Glomerular endothelial cell (primary cell): Measurements from ENCODE around the gene GOLGA8S. TPM values are rescaled to one million over a fixed set of nuclear protein-coding genes. Genes with fewer than 3 reads are reported as not detected.
"Not testable (repeated sequence)": the region's sequence is repeated elsewhere in the genome, so short reads cannot be mapped to it uniquely, and the experiment has no call there.

ENCODE experiments used
- DNase-seq: peaks from one replicate; pipeline ENCODE4 v3.0.0-alpha.2; 2011; ENCODE audit warnings: low read depth, low spot score; ENCODE audit errors: extremely low read depth
- total RNA-seq: library from RNA; depleted of rRNA; stranded (reverse); fragments of >200 nt; gene quantifications from 2 replicates; pipeline ENCODE4 v1.2.3, GENCODE V29; 2015

Gene GOLGA8S, protein sequence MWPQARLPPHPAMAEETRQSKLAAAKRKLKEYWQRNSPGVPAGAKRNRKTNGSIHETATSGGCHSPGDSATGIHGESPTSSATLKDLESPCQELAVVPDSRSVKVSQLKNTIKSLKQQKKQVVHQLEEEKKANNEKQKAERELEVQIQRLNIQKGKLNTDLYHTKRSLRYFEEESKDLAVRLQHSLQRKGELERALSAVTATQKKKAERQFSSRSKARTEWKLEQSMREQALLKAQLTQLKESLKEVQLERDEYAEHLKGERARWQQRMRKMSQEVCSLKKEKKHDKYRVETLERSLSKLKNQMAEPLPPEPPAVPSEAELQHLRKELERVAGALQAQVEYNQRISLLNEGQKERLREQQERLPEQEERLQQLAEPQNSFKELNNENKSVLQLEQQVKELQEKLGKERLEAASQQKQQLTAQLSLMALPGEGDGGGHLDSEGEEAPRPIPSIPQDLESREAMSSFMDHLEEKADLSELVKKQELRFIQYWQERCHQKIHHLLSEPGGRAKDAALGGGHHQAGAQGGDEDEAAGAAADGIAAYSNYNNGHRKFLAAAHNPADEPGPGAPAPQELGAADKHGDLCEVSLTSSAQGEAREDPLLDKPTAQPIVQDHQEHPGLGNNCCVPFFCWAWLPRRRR
- total RNA-seq = 0.05 and 0.06 TPM in 2 replicates

DNA sequence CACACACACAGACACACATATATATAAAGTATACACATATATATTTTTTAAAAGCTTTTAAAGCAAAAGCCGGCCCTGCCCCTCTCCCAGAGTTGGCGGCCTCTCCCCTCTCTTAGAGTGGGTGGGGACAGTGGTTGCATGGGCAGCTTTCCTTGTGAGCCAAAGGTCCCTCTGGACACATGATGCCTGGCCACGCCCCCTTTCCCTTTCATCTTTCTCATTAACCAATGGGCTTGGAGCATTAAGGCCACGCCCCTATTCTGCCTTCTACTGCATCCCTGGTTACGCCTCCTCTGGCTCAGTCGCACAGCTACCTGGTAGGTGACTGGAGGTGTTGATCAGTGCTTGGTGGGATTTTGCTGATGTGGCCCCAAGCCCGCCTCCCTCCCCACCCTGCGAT lies at the start of gene GOLGA8S:
Gene GOLGA8S (plus strand): TSS at position 301 of the 400 bp plus-strand sequence. CDS start 62 bp downstream, at position 363.
- not testable (repeated sequence) for DNase-seq

DNA sequence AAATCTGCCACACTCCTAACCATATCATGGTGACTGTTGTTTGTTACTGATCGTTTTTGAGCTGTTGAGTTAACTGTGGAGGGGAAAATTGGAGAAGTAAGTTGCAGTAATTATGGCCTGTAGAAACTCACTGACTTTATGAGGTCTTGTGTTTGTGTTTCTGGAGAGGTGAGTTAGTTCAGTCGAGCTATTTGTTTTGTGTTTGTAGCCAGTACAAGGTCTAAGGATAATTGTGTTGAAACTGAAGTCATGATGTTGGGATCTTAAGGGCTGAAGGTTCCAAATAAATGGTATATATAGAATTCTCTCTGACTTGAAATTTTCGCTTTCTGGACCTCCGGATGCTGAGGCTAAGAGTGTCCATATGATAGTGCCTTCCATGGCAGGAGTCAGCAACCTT lies 49.7 kb upstream of the GOLGA8S start:
- not testable (repeated sequence) for DNase-seq

DNA sequence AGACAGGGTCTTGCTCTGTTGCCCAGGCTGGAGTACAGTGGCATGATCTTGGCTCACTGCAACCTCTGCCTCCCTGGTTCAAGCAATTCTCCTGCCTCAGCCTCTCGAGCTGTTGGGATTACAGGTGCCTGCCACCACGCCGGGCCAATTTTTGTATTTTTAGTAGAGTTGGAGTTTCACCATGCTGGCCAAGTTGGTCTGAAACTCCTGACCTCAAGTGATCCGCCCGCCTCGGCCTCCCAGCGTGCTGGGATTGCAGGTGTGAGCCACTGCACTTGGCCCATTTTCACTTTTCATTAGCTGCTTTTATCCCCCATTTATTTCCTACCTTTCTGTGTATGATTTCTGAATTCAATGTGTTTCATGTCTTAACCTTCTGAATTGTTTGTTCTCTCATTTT lies 48.6 kb upstream of the GOLGA8S start:
- not testable (repeated sequence) for DNase-seq

GRCh38 chr15:23311233-23311632 lies 43.3 kb upstream of the GOLGA8S start:
- DNase-seq = not testable (repeated sequence)

DNA sequence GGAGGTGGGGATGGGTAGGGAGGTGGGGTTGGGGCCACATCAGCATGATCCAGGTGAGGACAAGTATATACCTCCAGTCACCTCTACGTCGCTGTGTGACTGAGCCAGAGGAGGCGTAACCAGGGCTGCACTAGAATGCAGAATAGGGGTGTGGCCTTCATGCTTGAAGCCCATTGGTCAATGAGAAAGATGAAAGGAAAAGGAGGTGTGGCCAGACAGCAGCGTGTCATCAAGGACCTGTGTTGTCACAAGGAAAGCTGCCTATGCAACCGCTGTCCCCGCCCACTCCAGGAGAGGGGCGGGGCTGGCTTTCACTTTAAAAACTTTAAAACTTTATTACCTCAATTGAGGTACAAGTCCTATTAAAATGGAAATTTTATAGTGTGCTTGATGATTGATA lies 20.5 kb upstream of the GOLGA8S start, which contains the start of gene GOLGA6L26:
Gene GOLGA6L26 (minus strand): TSS at position 101 of the 400 bp plus-strand sequence. CDS start 61 bp downstream, at position 40.
- DNase-seq = not testable (repeated sequence)

- DNase-seq = not testable (repeated sequence)
These were observed 8.1 kb downstream of the GOLGA8S start for GRCh38 chr15:23362622-23363021.

DNA sequence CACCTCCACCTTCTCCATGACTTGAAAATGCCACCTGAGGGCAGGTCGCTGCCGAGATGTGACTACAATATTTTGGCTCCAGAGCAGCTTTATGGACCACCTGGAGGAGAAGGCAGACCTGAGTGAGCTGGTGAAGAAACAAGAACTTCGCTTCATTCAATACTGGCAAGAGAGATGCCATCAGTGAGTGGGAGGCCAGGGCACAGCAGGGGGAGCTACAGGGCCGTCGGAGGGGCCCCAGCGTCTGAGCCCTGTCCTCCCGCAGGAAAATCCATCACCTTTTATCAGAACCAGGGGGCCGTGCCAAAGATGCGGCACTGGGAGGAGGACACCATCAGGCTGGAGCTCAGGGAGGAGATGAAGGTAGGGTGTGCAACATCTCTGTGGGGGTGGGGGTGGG lies 9.7 kb downstream of the GOLGA8S start:
- DNase-seq = not testable (repeated sequence)

GRCh38 chr15:23370578-23370977 lies 16.0 kb downstream of the GOLGA8S start:
- DNase-seq = no peak

DNA sequence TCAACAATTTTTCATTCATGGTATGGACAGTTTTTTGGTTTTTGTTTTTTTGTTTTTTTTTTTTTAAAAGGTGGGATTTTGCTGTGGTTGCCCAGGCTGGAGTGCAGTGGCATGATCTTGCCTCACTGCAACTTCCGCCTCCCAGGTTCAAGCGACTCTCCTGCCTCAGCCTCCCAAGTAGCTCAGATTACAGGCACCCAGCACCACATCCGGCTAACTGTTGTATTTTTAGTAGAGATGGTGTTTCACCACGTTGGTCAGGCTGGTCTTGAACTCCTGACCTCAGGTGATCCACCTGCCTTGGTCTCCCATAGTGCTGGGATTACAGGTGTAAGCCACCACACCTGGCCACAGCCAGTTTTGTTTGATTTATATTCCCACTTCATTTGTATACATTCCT lies 16.6 kb downstream of the GOLGA8S start:
- DNase-seq = not testable (repeated sequence)

GRCh38 chr15:23371868-23372267 lies 17.3 kb downstream of the GOLGA8S start:
- DNase-seq = not testable (repeated sequence)

DNA sequence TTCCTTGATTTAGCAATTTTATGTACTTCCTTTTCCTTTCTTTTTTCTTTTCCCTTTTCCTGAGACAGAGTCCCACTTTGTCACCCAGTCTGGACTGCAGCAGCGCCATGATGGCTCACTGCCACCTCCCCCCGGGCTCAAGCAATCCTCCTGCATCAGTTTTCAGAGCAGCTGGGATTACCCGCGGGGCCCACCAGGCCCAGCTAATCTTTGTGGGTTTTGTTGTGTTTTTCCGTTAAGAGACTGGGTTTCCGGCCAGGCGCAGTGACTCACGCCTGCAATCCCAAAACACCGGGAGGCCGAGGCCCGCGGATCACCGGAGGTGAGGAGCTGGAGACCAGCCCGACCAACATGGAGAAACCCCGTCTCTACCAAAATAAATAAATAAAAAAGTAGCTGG lies 17.7 kb downstream of the GOLGA8S start:
- no peak for DNase-seq

GRCh38 chr15:23372891-23373600 lies 18.5 kb downstream of the GOLGA8S start:
- DNase-seq = not testable (repeated sequence)

GRCh38 chr15:23374226-23374625 lies 19.7 kb downstream of the GOLGA8S start:
- DNase-seq = not testable (repeated sequence)

GRCh38 chr15:23378946-23379345 lies 24.4 kb downstream of the GOLGA8S start:
- DNase-seq = not testable (repeated sequence)

DNA sequence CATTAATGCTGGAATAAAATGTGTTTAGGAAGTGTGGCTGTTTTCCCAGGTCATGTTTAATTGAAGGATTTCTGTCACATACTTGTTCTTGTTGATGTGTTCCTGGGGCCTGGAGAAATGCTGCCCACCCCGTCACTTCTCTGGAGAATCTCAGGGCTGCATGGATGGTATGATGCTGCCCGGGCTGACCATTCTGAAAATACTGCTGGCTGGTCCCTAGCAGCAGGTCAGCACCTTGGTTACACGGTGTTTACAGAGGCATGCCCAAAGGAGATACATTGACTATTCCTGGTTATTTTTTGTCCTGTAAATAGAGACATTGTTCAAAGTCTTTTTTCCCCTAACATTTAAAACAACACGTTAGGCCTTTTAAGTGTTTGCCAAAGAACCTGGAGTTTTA lies 26.2 kb downstream of the GOLGA8S start:
- not testable (repeated sequence) for DNase-seq

DNA sequence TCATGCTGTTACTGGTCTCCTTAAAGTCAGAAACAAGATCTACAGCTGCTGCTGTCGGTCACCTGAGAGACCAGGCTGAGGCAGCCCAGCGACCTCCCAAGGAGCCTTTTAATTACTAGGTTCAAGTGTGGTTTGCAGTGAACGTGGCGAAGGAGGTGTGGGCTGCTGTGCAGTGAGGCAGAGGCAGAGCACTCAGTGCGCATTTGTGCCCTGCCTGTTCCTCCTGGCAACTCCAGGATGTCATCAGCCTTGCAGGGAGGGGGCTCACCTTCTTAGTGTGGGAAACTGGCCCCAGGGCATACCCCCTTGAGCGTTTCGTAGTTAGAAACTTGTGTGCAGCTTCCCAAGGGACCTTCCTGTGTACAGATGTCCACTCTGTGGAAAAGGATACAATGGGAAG lies 26.6 kb downstream of the GOLGA8S start:
- not testable (repeated sequence) for DNase-seq

GRCh38 chr15:23384371-23384770 lies 29.8 kb downstream of the GOLGA8S start:
- DNase-seq = no peak

GRCh38 chr15:23385886-23386430 lies 31.4 kb downstream of the GOLGA8S start:
- no peak for DNase-seq

GRCh38 chr15:23387621-23388190 lies 33.2 kb downstream of the GOLGA8S start:
- no peak for DNase-seq

- DNase-seq = no peak
These were observed 40.6 kb downstream of the GOLGA8S start for GRCh38 chr15:23395030-23395692.
